ENCODE results near the gene KCNH2. TPM values are rescaled to one million over a fixed set of nuclear protein-coding genes. Genes with fewer than 3 reads are reported as not detected.
A peak's percentile ranks its signal among the peaks of the same experiment; 100 is the strongest.

The KCNH2 gene
- total and polyA plus RNA-seq, 10 of the 15 experiments (the other 5 are each of a cell fraction or from before 2014, with no cell fraction given): 0.04 to 0.24 (median 0.17) TPM; not detected in 6

DNA sequence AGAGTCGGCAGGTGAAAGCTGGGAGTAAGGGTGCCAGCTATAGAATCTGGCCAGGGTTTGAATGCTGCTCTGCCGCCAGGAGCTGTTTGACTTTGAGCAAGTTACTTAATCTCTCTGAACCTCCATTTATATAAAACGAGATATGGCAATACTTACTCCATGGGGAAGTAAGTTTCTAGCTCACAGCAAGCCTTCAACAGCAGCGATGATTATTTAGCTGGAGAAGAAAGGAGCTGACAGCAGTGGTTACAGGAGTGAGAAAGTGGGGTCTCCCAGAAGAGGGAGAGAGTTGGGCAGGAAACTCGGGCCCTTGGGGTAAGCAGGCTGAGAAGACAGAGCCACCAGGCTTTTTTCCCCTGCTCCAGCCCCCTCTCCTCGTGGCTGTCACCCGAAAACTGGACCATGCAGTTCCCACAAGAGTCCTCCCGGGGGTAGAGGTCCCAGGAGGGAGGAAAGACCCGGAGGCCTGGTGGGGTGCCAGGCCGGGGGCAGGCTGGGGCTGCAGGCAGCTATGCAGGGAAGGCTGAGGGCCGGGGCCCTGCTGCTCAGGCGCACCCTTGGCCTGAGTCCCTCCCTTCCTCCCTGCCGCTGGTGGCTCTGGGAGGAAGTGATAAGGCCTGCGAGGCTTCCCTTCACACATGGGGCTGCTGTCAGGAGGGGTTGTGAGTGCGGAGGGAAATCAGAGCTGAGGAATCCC is 16.2 kb upstream of the KCNH2 start:
- intact Hi-C loops (cut with micrococcal nuclease; ENCODE audit: unreplicated experiment) (no loop called here), in situ Hi-C loops (cut with MboI) (no loop called here)
- TF ChIP-seq SPI1 (IDR thresholded peaks at IDR 0.05; ENCODE audit: borderline replicate concordance, insufficient read depth, low read depth, low read length) (peak; percentile 51; the same call in 1 of the 2 replicates), ZNF207 (IDR thresholded peaks at IDR 0.05; ENCODE audit: borderline replicate concordance) (no peak)
- BruUV-seq (replicated peaks): no TSS peak
- H4K20me1 ChIP-seq (ENCODE audit: control insufficient read depth, insufficient read depth): no peaks in the 10 kb centered on the region
- no peaks in the 10 kb centered on the region for H3K27me3 ChIP-seq (replicated peaks in 1 of 2; ENCODE audit: control insufficient read depth in 2 of 2, insufficient read depth in 2 of 2, low read length in 1 of 2)
- no peaks in the 10 kb centered on the region for H3K36me3 ChIP-seq (ENCODE audit: control insufficient read depth in 2 of 2, insufficient read depth in 2 of 2, low read length in 1 of 2)
- H3K4me3 ChIP-seq: no peak overlapping the region
- ChIA-PET RAD21 (ENCODE audit: unreplicated experiment) (interaction anchor here (1.5 kb wide), 1 partner anchor 10 kb away, joined by 4 read pairs; no protein-coding TSS in a partner anchor), POLR2A (no interaction called here), SMC1A (ENCODE audit: uncharacterized antibody, unreplicated experiment) (no interaction called here), CTCF (interaction anchor here (0.7 to 1.8 kb wide), 4 partner anchors 8 to 15 kb away, joined by 3 to 8 read pairs (median 4); no protein-coding TSS in a partner anchor)
- H3K4me1 ChIP-seq (ENCODE audit: control insufficient read depth, insufficient read depth, low read length): no peaks in the 10 kb centered on the region
- ATAC-seq: peak; percentile 74
- H3K4me2 ChIP-seq (ENCODE audit: control insufficient read depth, insufficient read depth): no peak overlapping the region
- no peak for FAIRE-seq
- no peaks in the 10 kb centered on the region for H3K79me2 ChIP-seq (ENCODE audit: control insufficient read depth, insufficient read depth, low read length)
- H3K9me3 ChIP-seq (replicated peaks; ENCODE audit: control insufficient read depth, insufficient read depth, low read length): no peaks in the 10 kb centered on the region; the same call in 2 of the 3 replicates
- H3K27ac ChIP-seq (ENCODE audit: control insufficient read depth, insufficient read depth): no peak overlapping the region
- DNase-seq (ENCODE audit: low read depth, low spot score): no peak
- 30% methylated on average over 15 of the region's 15 CpGs for WGBS (ENCODE audit: insufficient coverage, insufficient replicate concordance, low lambda C conversion rate, missing lambda C conversion rate)
- H2AFZ ChIP-seq (ENCODE audit: control insufficient read depth, low read depth, low read length): peak overlapping the region; percentile 17; the same call in 1 of the 2 replicates
- no peak overlapping the region for H3K9ac ChIP-seq (ENCODE audit: control insufficient read depth, insufficient read depth, low read length)

GRCh38 chr7:150993511-150993910 is 15.4 kb upstream of the KCNH2 start:
- 59% methylated on average over 10 of the region's 14 CpGs for WGBS (ENCODE audit: insufficient coverage, insufficient replicate concordance, low lambda C conversion rate, missing lambda C conversion rate)
- POLR2A ChIA-PET: no interaction called here
- FAIRE-seq (no peak), DNase-seq (ENCODE audit: low read depth, low spot score) (no peak), ATAC-seq (no peak)
- intact Hi-C loops (cut with micrococcal nuclease; ENCODE audit: unreplicated experiment): no loop called here
- H3K9me3 ChIP-seq (replicated peaks; ENCODE audit: control insufficient read depth, insufficient read depth, low read length): no peaks in the 10 kb centered on the region; the same call in 2 of the 3 replicates
- CTCF ChIA-PET: interaction anchor here (0.9 to 1.8 kb wide), 2 partner anchors 14 to 15 kb away, joined by 3 to 8 read pairs; no protein-coding TSS in a partner anchor
- no peak overlapping the region for H2AFZ ChIP-seq (ENCODE audit: control insufficient read depth, low read depth, low read length)
- H3K27me3 ChIP-seq (replicated peaks in 1 of 2; ENCODE audit: control insufficient read depth in 2 of 2, insufficient read depth in 2 of 2, low read length in 1 of 2): no peaks in the 10 kb centered on the region
- H4K20me1 ChIP-seq (ENCODE audit: control insufficient read depth, insufficient read depth): no peaks in the 10 kb centered on the region
- no peak overlapping the region for H3K9ac ChIP-seq (ENCODE audit: control insufficient read depth, insufficient read depth, low read length)
- no peaks in the 10 kb centered on the region for H3K4me1 ChIP-seq (ENCODE audit: control insufficient read depth, insufficient read depth, low read length)
- H3K4me3 ChIP-seq: no peak overlapping the region
- H3K79me2 ChIP-seq (ENCODE audit: control insufficient read depth, insufficient read depth, low read length): no peaks in the 10 kb centered on the region
- H3K4me2 ChIP-seq (ENCODE audit: control insufficient read depth, insufficient read depth): no peak overlapping the region
- no peaks in the 10 kb centered on the region for H3K36me3 ChIP-seq (ENCODE audit: control insufficient read depth in 2 of 2, insufficient read depth in 2 of 2, low read length in 1 of 2)
- no peak overlapping the region for H3K27ac ChIP-seq (ENCODE audit: control insufficient read depth, insufficient read depth)
- in situ Hi-C loops (cut with MboI): no loop called here
- SMC1A ChIA-PET (ENCODE audit: uncharacterized antibody, unreplicated experiment): no interaction called here
- RAD21 ChIA-PET (ENCODE audit: unreplicated experiment): interaction anchor here (1.5 kb wide), 1 partner anchor 9 kb away, joined by 4 read pairs; no protein-coding TSS in a partner anchor
- no TSS peak for BruUV-seq (replicated peaks)
- TF ChIP-seq ESRRA (IDR thresholded peaks at IDR 0.05; ENCODE audit: low read length) (no peak), PAX8 (IDR thresholded peaks at IDR 0.05) (no peak), RELA (IDR thresholded peaks at IDR 0.05; ENCODE audit: borderline replicate concordance, partially characterized antibody) (no peak), CUX1 (IDR thresholded peaks at IDR 0.05; ENCODE audit: insufficient replicate concordance, low read depth, low read length) (no peak), PML (IDR thresholded peaks at IDR 0.05; ENCODE audit: low read length) (no peak), ZNF274 (IDR thresholded peaks at IDR 0.05; ENCODE audit: insufficient read depth, insufficient read length) (no peak), MXI1 (IDR thresholded peaks at IDR 0.05; ENCODE audit: low read depth, low read length) (no peak), HCFC1 (IDR thresholded peaks at IDR 0.05; ENCODE audit: low read length) (no peak)
- TF ChIP-seq, protein P1, sequence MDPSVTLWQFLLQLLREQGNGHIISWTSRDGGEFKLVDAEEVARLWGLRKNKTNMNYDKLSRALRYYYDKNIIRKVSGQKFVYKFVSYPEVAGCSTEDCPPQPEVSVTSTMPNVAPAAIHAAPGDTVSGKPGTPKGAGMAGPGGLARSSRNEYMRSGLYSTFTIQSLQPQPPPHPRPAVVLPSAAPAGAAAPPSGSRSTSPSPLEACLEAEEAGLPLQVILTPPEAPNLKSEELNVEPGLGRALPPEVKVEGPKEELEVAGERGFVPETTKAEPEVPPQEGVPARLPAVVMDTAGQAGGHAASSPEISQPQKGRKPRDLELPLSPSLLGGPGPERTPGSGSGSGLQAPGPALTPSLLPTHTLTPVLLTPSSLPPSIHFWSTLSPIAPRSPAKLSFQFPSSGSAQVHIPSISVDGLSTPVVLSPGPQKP (IDR thresholded peaks at IDR 0.05; ENCODE audit: low read depth, low read length): no peak
